Measurements from ENCODE around the gene S100A2.

DNA sequence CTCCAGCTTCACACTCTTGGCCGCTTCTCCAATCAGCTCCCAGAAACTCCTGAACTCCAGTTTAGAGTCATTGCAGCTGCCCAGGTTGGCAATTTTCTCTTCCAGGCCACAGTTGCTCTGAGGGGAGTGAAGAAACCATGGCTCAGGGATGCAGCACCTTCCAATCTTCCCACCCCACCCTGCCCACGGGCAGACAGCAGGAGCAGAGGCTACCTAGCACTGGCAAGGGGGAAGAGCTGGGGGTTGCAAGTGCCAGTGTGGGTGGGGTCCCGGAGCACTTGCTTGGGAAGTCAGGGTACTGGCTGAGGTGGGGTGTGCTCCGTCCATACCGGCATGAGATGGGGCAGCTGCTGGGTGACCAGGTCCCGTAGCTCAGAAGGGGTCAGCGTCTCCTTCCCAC, 49.3 kb upstream of the S100A2 start:
- TF ChIP-seq, protein P1, sequence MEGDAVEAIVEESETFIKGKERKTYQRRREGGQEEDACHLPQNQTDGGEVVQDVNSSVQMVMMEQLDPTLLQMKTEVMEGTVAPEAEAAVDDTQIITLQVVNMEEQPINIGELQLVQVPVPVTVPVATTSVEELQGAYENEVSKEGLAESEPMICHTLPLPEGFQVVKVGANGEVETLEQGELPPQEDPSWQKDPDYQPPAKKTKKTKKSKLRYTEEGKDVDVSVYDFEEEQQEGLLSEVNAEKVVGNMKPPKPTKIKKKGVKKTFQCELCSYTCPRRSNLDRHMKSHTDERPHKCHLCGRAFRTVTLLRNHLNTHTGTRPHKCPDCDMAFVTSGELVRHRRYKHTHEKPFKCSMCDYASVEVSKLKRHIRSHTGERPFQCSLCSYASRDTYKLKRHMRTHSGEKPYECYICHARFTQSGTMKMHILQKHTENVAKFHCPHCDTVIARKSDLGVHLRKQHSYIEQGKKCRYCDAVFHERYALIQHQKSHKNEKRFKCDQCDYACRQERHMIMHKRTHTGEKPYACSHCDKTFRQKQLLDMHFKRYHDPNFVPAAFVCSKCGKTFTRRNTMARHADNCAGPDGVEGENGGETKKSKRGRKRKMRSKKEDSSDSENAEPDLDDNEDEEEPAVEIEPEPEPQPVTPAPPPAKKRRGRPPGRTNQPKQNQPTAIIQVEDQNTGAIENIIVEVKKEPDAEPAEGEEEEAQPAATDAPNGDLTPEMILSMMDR (IDR thresholded peaks at IDR 0.05): no peak
- TF ChIP-seq EZH2 (IDR thresholded peaks at IDR 0.05; ENCODE audit: borderline replicate concordance, insufficient read depth, low read depth, low read length, poor library complexity, severe bottlenecking): no peak
